Stimulated activated CD4-positive, alpha-beta T cell treated with anti-CD3 and anti-CD28 coated beads, TNF-alpha, amount 100 ng/mL, for 1 hour (primary cell): Measurements from ENCODE around the gene SMARCD3.

ENCODE experiments used
- DNase-seq, 3 donors: peaks; one replicate each; pipeline ENCODE4 v3.0.0-alpha.2; 2020; ENCODE audit warnings: low read depth in 3 of 3, low spot score in 1 of 3

SMARCD3 gene

GRCh38 chr7:151248346-151249033 lies at the start of gene SMARCD3:
Gene SMARCD3 (minus strand): TSS chr7:151248694. CDS start chr7:151248562, 132 bp downstream.
- no peak for DNase-seq

GRCh38 chr7:151296202-151296992 lies 47.9 kb upstream of the SMARCD3 start:
- no peak for DNase-seq

GRCh38 chr7:151292850-151293249 lies 44.4 kb upstream of the SMARCD3 start:
- DNase-seq, result no peak

GRCh38 chr7:151291206-151291605 lies 42.7 kb upstream of the SMARCD3 start:
- no peak for DNase-seq

- DNase-seq, result no peak
Observed at GRCh38 chr7:151290355-151290760, 41.9 kb upstream of the SMARCD3 start.

GRCh38 chr7:151289891-151290290 lies 41.4 kb upstream of the SMARCD3 start:
- DNase-seq, result no peak

GRCh38 chr7:151286148-151286547 lies 37.7 kb upstream of the SMARCD3 start:
- no peak for DNase-seq

GRCh38 chr7:151283302-151283701 lies 34.8 kb upstream of the SMARCD3 start:
- DNase-seq, result no peak

- DNase-seq, result no peak
Observed at GRCh38 chr7:151282111-151282510, 33.6 kb upstream of the SMARCD3 start.

- no peak for DNase-seq
Observed at GRCh38 chr7:151281686-151282085, 33.2 kb upstream of the SMARCD3 start.

- DNase-seq, result no peak
Observed at GRCh38 chr7:151280388-151281019, 32.0 kb upstream of the SMARCD3 start.

GRCh38 chr7:151279868-151280267 lies 31.4 kb upstream of the SMARCD3 start:
- no peak for DNase-seq

- DNase-seq, result no peak
Observed at GRCh38 chr7:151278949-151279348, 30.5 kb upstream of the SMARCD3 start.

GRCh38 chr7:151277631-151278030 lies 29.1 kb upstream of the SMARCD3 start:
- DNase-seq, result no peak

GRCh38 chr7:151276666-151277590 lies 28.4 kb upstream of the SMARCD3 start:
- peak in 2 of 3 donors; percentile 4 to 46 for DNase-seq

- DNase-seq, result no peak
Observed at GRCh38 chr7:151275813-151276577, 27.5 kb upstream of the SMARCD3 start.

GRCh38 chr7:151274936-151275812 lies 26.7 kb upstream of the SMARCD3 start:
- no peak for DNase-seq

GRCh38 chr7:151274396-151274795 lies 25.9 kb upstream of the SMARCD3 start:
- DNase-seq, result no peak
